HG02973 (cell line): ENCODE measurements around the gene COMMD2.

Experiments used
- ATAC-seq: cut with Tn5 transposase; IDR thresholded peaks from one replicate; pipeline ENCODE4 v1.9.1; 2021; ENCODE audit warnings: moderate library complexity; ENCODE audit not compliant: unreplicated experiment

Gene COMMD2

GRCh38 chr3:149752051-149752787 is at the start of gene COMMD2:
COMMD2 (minus strand) TSS chr3:149752489; CDS start chr3:149752444, 45 bp downstream.
- peak; percentile 99 for ATAC-seq

DNA sequence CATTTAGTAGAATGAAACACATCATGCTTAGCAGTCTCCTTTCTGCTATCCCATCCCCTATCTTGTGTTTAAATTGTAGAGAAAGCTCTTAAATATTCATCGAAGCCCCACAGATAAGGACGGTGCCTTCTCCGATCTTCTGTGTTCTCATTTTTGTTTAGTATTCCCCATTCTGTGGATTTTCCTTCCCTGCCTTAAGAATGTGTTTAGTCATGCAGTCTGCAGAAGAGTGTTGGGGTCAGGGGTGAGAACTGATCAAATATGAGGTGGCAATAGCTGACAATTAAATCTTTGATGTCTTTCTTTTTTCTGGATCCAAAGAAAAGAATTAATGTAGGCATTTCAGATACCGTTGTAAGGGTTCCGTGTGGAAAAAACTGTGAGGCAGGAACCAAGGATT is 49.4 kb upstream of the COMMD2 start:
- ATAC-seq = no peak

- no peak for ATAC-seq
Observed at GRCh38 chr3:149801195-149801594, 48.9 kb upstream of the COMMD2 start.

GRCh38 chr3:149800693-149801092 is 48.4 kb upstream of the COMMD2 start:
- no peak for ATAC-seq

GRCh38 chr3:149796026-149796425 is 43.7 kb upstream of the COMMD2 start:
- no peak for ATAC-seq

DNA sequence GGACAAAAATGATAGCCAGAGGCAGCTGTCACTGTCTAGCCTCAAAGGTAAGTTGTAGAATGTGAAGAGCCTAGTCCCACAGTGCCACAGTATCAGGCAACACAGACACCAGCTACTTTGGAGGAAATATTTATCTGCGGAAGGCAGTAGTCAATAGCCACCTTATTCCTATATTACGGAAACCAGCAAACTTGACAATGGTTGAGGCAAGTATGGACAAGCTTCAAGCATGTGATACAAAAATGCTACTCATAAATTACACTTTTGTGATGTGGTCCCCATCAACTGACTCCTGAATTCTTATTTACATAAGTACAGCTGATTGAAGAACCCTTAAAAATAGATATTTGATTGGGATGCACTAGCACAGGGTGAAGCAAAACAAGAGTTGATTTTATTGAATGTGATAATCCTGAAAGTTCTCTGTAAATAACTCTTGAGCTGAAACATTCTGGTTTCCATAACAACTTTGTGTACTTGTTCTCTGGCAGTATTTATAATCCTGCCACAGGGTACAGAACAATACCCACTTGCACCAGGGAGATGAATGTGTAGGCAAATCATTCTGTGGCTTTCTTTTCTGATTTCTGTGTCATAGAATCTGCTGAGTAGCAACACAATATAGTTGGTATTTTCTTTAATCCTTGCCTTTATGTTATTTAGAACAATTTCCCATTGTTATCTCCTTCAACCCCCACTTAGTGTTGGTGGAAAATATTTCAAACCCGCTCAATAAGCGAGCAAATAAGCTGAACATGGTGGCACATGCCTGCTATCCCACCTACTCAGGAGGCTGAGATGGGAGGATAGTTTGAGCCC is 40.4 kb upstream of the COMMD2 start, which contains the start of gene ANKUB1:
TSS of gene ANKUB1 (minus strand) at position 103 of the 819 bp plus-strand sequence. CDS start 188 bp downstream, outside the sequence.
- ATAC-seq = no peak

GRCh38 chr3:149790698-149791097 is 38.4 kb upstream of the COMMD2 start:
- no peak for ATAC-seq

GRCh38 chr3:149790268-149790667 is 38.0 kb upstream of the COMMD2 start:
- ATAC-seq = no peak

GRCh38 chr3:149784064-149784704 is 31.9 kb upstream of the COMMD2 start:
- no peak for ATAC-seq

DNA sequence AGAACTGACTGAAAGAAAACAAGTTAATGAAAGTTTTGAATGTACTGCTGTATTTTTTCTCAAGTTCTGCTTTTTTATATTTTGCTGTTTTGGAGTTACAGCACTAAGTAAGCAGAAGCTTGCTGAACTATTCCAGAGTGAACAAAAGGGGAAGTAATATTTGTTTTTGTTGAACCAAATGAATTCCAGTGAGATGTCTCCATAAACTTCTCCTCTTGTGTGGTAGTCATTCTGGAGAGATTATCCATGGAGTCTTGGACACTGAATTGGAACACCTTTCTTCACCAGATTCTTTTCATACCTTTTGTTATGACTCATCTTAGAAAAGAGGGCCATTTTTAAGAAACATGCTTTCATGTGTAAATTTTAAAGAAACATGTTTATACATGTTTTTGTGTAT is 31.3 kb upstream of the COMMD2 start:
- no peak for ATAC-seq

GRCh38 chr3:149781741-149782140 is 29.5 kb upstream of the COMMD2 start:
- no peak for ATAC-seq

GRCh38 chr3:149781211-149781610 is 28.9 kb upstream of the COMMD2 start:
- no peak for ATAC-seq

- no peak for ATAC-seq
Observed at GRCh38 chr3:149777414-149778214, 25.3 kb upstream of the COMMD2 start.

- ATAC-seq = no peak
Observed at GRCh38 chr3:149776170-149776569, 23.9 kb upstream of the COMMD2 start.

- ATAC-seq = no peak
Observed at GRCh38 chr3:149772861-149773260, 20.6 kb upstream of the COMMD2 start.

- ATAC-seq = peak; percentile 58
Observed at GRCh38 chr3:149771652-149772271, 19.5 kb upstream of the COMMD2 start.

DNA sequence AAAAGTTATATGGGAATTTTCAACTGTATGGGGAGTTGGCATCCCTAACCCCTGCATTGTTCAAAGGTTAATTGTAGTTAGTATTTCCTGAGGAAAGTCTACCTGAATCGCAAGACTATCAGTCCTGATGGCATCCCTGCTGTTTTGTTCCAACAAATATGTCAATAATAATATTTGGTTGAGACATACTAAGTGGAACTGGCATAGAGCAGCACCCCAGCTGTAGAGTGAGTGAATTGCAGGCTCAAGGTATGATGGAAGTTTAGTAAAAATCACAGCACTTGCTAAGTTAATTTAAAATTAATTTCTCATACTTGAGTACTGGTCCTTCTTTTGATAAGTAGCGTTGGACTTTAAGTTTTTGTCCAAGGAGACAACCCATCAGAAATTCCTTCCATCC is 18.0 kb upstream of the COMMD2 start:
- ATAC-seq = no peak

GRCh38 chr3:149768704-149769103 is 16.4 kb upstream of the COMMD2 start:
- ATAC-seq = no peak

DNA sequence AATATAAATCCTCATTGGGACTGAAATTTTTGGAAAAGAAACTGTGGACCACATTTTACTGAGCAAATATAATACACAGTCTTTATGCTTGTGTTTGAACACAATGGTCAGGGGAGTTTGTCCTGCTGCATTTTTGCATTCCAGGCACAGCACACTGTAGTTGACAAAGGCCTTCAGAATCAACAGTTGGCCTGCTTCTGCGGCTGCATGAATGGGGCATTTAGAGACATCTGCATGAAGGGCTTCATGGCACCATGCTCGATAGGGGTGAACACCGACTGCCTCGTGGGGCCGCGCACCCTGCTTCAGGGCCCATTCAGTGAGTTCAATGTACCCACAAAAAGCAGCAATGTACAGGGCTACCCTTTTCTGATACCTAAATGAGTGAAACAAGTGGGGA is 15.4 kb upstream of the COMMD2 start:
- no peak for ATAC-seq

GRCh38 chr3:149765762-149766334 is 13.6 kb upstream of the COMMD2 start:
- no peak for ATAC-seq
